Gastrocnemius medialis (tissue), 4 donors: Measurements from ENCODE around the gene CENPO. TPM values are rescaled to one million over a fixed set of nuclear protein-coding genes. Genes with fewer than 3 reads are reported as not detected.
"Not testable (repeated sequence)": the region's sequence is repeated elsewhere in the genome, so short reads cannot be mapped to it uniquely, and the experiment has no call there.

Source experiments
- ATAC-seq, 2 donors: fragments of 150-250 bp; one replicate each; pipeline ENCODE4 v1.9.1; 2016
- DNase-seq, 2 donors: peaks; one replicate each; pipeline ENCODE4 v3.0.0-alpha.2; 2019
- H3K27ac ChIP-seq, 4 donors: fragments of 200-600 bp; sonication (generic); 1 replicate in 1 of 4; 2 replicates in 3 of 4; pipeline ENCODE4 v1.5.1; 2016 to 2018; ENCODE audit warnings: mild to moderate bottlenecking in 2 of 4, moderate library complexity in 1 of 4
- H3K27me3 ChIP-seq, 3 donors: fragments of 200-600 bp; sonication (generic) in 2 of 3; 1 replicate in 1 of 3; 2 replicates in 2 of 3; pipeline versions ENCODE4 v1.5.1 to v1.6.0; 2016 to 2019; ENCODE audit warnings: mild to moderate bottlenecking in 1 of 3, moderate library complexity in 1 of 3
- H3K36me3 ChIP-seq, 2 donors: fragments of 200-600 bp; sonication (generic) in 1 of 2; one replicate each; pipeline ENCODE4 v1.5.1; 2017 to 2018
- H3K4me1 ChIP-seq, 2 donors: fragments of 200-600 bp; sonication (generic) in 1 of 2; one replicate each; pipeline ENCODE4 v1.5.1; 2016 to 2017; ENCODE audit warnings: mild to moderate bottlenecking in 2 of 2
- H3K4me3 ChIP-seq, 4 donors: fragments of 200-600 bp; sonication (generic) in 3 of 4; 1 replicate in 1 of 4; 2 replicates in 3 of 4; pipeline ENCODE4 v1.5.1; 2016 to 2019; ENCODE audit warnings: mild to moderate bottlenecking in 2 of 4
- H3K9me3 ChIP-seq, 3 donors: fragments of 200-600 bp; sonication (generic) in 2 of 3; 1 replicate in 1 of 3; 2 replicates in 2 of 3; pipeline ENCODE4 v1.5.1; 2016 to 2019
- CTCF ChIP-seq, 5 experiments: fragments of 450-650 bp in 3 of 5; fragments of 200-600 bp in 2 of 5; sonication (generic) in 2 of 5; IDR thresholded peaks in 4 of 5; conservative IDR thresholded peaks in 1 of 5; 1 replicate in 4 of 5; 2 replicates in 1 of 5; pipeline ENCODE4 v1.5.1; 2016 to 2019; ENCODE audit warnings: antibody characterized with exemption in 5 of 5, mild to moderate bottlenecking in 3 of 5, moderate library complexity in 3 of 5
- POLR2A ChIP-seq, 2 donors: fragments of 450-650 bp; IDR thresholded peaks; one replicate each; pipeline ENCODE4 v1.6.1; 2017; ENCODE audit warnings: antibody characterized with exemption in 2 of 2, mild to moderate bottlenecking in 2 of 2, moderate library complexity in 2 of 2
- in situ Hi-C, 4 donors: fragments of 200-750 bp; cut with MboI; loops; one replicate each; pipeline versions ENCODE4 v1.15.0 to v1.8.0; 2017; ENCODE audit warnings: low sequenced_read_pairs in 4 of 4
- intact Hi-C: fragments of 100-400 bp; cut with DNase I; formaldehyde crosslinking; loops from one replicate; pipeline ENCODE4 v1.15.1; 2023; ENCODE audit warnings: low total_unique reads
- total RNA-seq, 4 donors: library from RNA; depleted of rRNA; stranded (reverse); fragments of >200 nt; gene quantifications; one replicate each; pipeline versions ENCODE4 v1.1.0 to v1.2.3, GENCODE V29; 2016

Gene CENPO
- total RNA-seq, 4 donors from 2014 or later: 1.2 to 3.6 (median 2.7) TPM

- H3K27me3 ChIP-seq: no peaks in the 10 kb centered on the region
- intact Hi-C loops (no loop called here), in situ Hi-C loops (no loop called here)
- H3K27ac ChIP-seq: no peak overlapping the region
- no peaks in the 10 kb centered on the region for H3K36me3 ChIP-seq
- no peaks in the 10 kb centered on the region for H3K9me3 ChIP-seq
- H3K4me1 ChIP-seq: no peaks in the 10 kb centered on the region
- H3K4me3 ChIP-seq: no peak overlapping the region
- no peak for TF ChIP-seq CTCF (IDR thresholded peaks at IDR 0.05 in 4 of 5, conservative IDR thresholded peaks at IDR 0.05 in 1 of 5)
- no peak for TF ChIP-seq POLR2A (IDR thresholded peaks at IDR 0.05)
- DNase-seq: no peak
- ATAC-seq: no peak
Measured at GRCh38 chr2:24834733-24835395, 41.6 kb downstream of the CENPO start.

GRCh38 chr2:24835411-24835810, 42.2 kb downstream of the CENPO start:
- H3K4me3 ChIP-seq, H3K27ac ChIP-seq, in situ Hi-C loops, ATAC-seq, intact Hi-C loops, H3K27me3 ChIP-seq, H3K9me3 ChIP-seq, H3K36me3 ChIP-seq, H3K4me1 ChIP-seq, DNase-seq: not testable (repeated sequence)

- DNase-seq: no peak
- H3K4me1 ChIP-seq: no peaks in the 10 kb centered on the region
- no peaks in the 10 kb centered on the region for H3K9me3 ChIP-seq
- no peak for TF ChIP-seq POLR2A (IDR thresholded peaks at IDR 0.05)
- no peak for TF ChIP-seq CTCF (IDR thresholded peaks at IDR 0.05 in 4 of 5, conservative IDR thresholded peaks at IDR 0.05 in 1 of 5)
- no peaks in the 10 kb centered on the region for H3K36me3 ChIP-seq
- in situ Hi-C loops: no loop called here
- H3K27ac ChIP-seq: no peak overlapping the region
- no peak overlapping the region for H3K4me3 ChIP-seq
- H3K27me3 ChIP-seq: no peaks in the 10 kb centered on the region
- intact Hi-C loops: no loop called here
- ATAC-seq: no peak
Measured at GRCh38 chr2:24836206-24836605, 43.0 kb downstream of the CENPO start.

GRCh38 chr2:24836706-24837105, 43.5 kb downstream of the CENPO start:
- H3K9me3 ChIP-seq: no peaks in the 10 kb centered on the region
- H3K36me3 ChIP-seq: no peaks in the 10 kb centered on the region
- DNase-seq (no peak), ATAC-seq (no peak)
- TF ChIP-seq POLR2A (IDR thresholded peaks at IDR 0.05): no peak
- TF ChIP-seq CTCF (IDR thresholded peaks at IDR 0.05 in 4 of 5, conservative IDR thresholded peaks at IDR 0.05 in 1 of 5): no peak
- H3K4me3 ChIP-seq: no peak overlapping the region
- in situ Hi-C loops (no loop called here), intact Hi-C loops (no loop called here)
- H3K27me3 ChIP-seq: no peaks in the 10 kb centered on the region
- no peaks in the 10 kb centered on the region for H3K4me1 ChIP-seq
- H3K27ac ChIP-seq: no peak overlapping the region

- DNase-seq: no peak
- Histone ChIP-seq H3K27me3 (no peaks in the 10 kb centered on the region), H3K9me3 (no peaks in the 10 kb centered on the region), H3K36me3 (no peaks in the 10 kb centered on the region), H3K4me3 (no peak overlapping the region), H3K4me1 (no peaks in the 10 kb centered on the region), H3K27ac (no peak overlapping the region)
- TF ChIP-seq POLR2A (IDR thresholded peaks at IDR 0.05) (no peak), CTCF (IDR thresholded peaks at IDR 0.05 in 4 of 5, conservative IDR thresholded peaks at IDR 0.05 in 1 of 5) (no peak)
- in situ Hi-C loops: no loop called here
- intact Hi-C loops: no loop called here
- ATAC-seq: no peak
Measured at GRCh38 chr2:24837996-24838513, 44.8 kb downstream of the CENPO start.
